Stomach (tissue), 9 donors: Measurements from ENCODE around the gene EEFSEC. TPM values are rescaled to one million over a fixed set of nuclear protein-coding genes. Genes with fewer than 3 reads are reported as not detected.

Experiments
- DNase-seq, 2 donors: peaks; one replicate each; pipeline versions ENCODE4 v3.0.0 to v3.0.0-alpha.2; 2013 to 2019
- H3K27ac ChIP-seq, 5 donors: fragments of 200-600 bp in 4 of 5; sonication (generic) in 4 of 5; one replicate each; pipeline ENCODE4 v1.5.1; 2013 to 2019; ENCODE audit warnings: mild to moderate bottlenecking in 1 of 5, moderate library complexity in 1 of 5
- H3K27me3 ChIP-seq, 3 donors: fragments of 200-600 bp; sonication (generic); one replicate each; pipeline ENCODE4 v1.5.1; 2017 to 2019; ENCODE audit warnings: mixed run types in 1 of 3
- H3K36me3 ChIP-seq, 4 donors: fragments of 200-600 bp; sonication (generic); 1 replicate in 3 of 4; 2 replicates in 1 of 4; pipeline ENCODE4 v1.5.1; 2016 to 2019
- H3K4me1 ChIP-seq, 4 donors: fragments of 200-600 bp; sonication (generic); one replicate each; pipeline ENCODE4 v1.5.1; 2016 to 2019
- H3K4me3 ChIP-seq, 4 donors: fragments of 200-600 bp; sonication (generic) in 3 of 4; one replicate each; pipeline ENCODE4 v1.5.1; 2016 to 2019; ENCODE audit warnings: mild to moderate bottlenecking in 1 of 4
- H3K9me3 ChIP-seq, 4 donors: fragments of 200-600 bp; sonication (generic); one replicate each; pipeline ENCODE4 v1.5.1; 2016 to 2019
- EP300 ChIP-seq: sonication (generic); formaldehyde crosslinking; IDR thresholded peaks from one replicate; pipeline ENCODE4 v1.6.1; 2017; ENCODE audit warnings: antibody characterized with exemption
- POLR2A ChIP-seq, 4 donors: fragments of 450-650 bp; IDR thresholded peaks; one replicate each; pipeline ENCODE4 v1.6.1; 2016; ENCODE audit warnings: antibody characterized with exemption in 4 of 4, control low read depth in 2 of 4, mild to moderate bottlenecking in 1 of 4, moderate library complexity in 1 of 4
- POLR2AphosphoS5 ChIP-seq, 3 donors: sonication (generic); formaldehyde crosslinking; IDR thresholded peaks; one replicate each; pipeline ENCODE4 v1.6.1; 2016; ENCODE audit warnings: antibody characterized with exemption in 3 of 3
- WGBS, 5 donors: extraction: QIAGEN DNeasy Blood & Tissue Kit in 3 of 5; methylation state at CpG; one replicate each; pipeline versions ENCODE4 v1.1.5 to v1.1.7; 2013 to 2018; 5-methylcytosine and 5-hydroxymethylcytosine counted together
- intact Hi-C: fragments of 100-400 bp; cut with DNase I; formaldehyde crosslinking; loops from one replicate; pipeline ENCODE4 v1.15.1; 2023; ENCODE audit warnings: low total_unique reads
- polyA plus RNA-seq, 3 donors: library from polyadenylated mRNA; stranded (reverse); fragments of 200-250 nt; gene quantifications; one replicate each; pipeline ENCODE4 v1.2.3, GENCODE V29; 2013
- total RNA-seq, 5 donors: library from RNA; depleted of rRNA; stranded (reverse); fragments of >200 nt; gene quantifications; one replicate each; pipeline versions ENCODE4 v1.1.0 to v1.2.3, GENCODE V29; 2014 to 2016
- TF ChIP-seq, protein P1 (sequence below), 7 experiments: fragments of 450-650 bp in 4 of 7; fragments of 200-600 bp in 3 of 7; sonication (generic) in 3 of 7; IDR thresholded peaks; one replicate each; pipeline ENCODE4 v1.5.1; 2016 to 2019; ENCODE audit warnings: antibody characterized with exemption in 7 of 7, control low read depth in 2 of 7, mild to moderate bottlenecking in 1 of 7
- donor health status: healthy with polysubstance abuse.
- donor health status: Bipolar disorder and iron deficiency.
- donor health status: healthy.

Gene EEFSEC
- total and polyA plus RNA-seq, 8 donors = 5.0 to 39.1 (median 13.2) TPM

DNA sequence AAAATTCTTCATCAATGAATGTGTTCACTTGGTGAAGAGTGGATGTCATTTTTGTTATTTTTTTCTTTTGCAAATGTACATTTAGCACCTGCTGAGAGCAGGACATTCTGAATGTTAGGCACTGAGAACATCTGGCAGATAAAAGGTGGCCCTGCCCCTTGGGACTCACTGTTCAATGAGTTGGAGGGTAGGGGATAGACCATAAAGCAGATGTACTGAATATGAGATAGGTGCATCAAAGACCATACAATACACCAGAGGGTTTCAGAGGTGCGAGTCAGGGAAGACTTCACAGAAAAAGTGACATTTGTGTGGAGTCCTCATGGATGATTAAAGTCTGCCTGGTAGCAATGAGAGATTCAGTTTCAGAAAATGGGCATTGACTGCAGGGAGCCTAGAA lies 34.2 kb downstream of the EEFSEC start:
- DNase-seq = no peak
- H3K4me3 ChIP-seq = no peak overlapping the region
- WGBS, 5 donors = 91 to 100% (median 97%) methylated on average over 1 of the region's 1 CpG

DNA sequence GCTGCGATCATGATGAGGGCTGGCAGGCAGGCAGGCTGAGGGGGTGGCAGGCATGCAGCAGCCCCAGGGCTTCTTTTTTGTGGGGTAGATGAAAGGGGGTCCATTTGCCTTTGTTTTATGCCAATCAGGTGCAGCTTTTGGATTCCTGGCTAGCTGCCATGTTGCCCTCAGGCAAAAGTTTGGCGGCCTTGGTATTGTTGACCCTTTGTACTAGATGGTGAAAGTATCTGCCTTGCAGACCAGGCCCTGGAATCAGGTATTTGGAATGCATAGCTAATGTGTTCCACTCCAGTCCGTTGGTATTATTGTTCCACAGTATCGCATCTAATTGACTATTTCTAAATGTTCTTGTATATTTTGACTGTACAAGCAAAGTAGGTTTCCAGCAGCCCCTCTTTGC lies 35.0 kb downstream of the EEFSEC start:
- 84 to 92% (median 89%) methylated on average over 4 of the region's 4 CpGs for whole genome bisulfite sequencing, 5 donors
- intact Hi-C loops = no loop called here
- Histone ChIP-seq H3K4me1 (peaks cover 0 to 15% (median 0%) of the 10 kb centered on the region in 4 donors), H3K4me3 (no peak overlapping the region), H3K27me3 (no peaks in the 10 kb centered on the region), H3K9me3 (no peaks in the 10 kb centered on the region), H3K36me3 (no peaks in the 10 kb centered on the region), H3K27ac (no peak overlapping the region)
- DNase-seq = no peak
- TF ChIP-seq, protein P1, sequence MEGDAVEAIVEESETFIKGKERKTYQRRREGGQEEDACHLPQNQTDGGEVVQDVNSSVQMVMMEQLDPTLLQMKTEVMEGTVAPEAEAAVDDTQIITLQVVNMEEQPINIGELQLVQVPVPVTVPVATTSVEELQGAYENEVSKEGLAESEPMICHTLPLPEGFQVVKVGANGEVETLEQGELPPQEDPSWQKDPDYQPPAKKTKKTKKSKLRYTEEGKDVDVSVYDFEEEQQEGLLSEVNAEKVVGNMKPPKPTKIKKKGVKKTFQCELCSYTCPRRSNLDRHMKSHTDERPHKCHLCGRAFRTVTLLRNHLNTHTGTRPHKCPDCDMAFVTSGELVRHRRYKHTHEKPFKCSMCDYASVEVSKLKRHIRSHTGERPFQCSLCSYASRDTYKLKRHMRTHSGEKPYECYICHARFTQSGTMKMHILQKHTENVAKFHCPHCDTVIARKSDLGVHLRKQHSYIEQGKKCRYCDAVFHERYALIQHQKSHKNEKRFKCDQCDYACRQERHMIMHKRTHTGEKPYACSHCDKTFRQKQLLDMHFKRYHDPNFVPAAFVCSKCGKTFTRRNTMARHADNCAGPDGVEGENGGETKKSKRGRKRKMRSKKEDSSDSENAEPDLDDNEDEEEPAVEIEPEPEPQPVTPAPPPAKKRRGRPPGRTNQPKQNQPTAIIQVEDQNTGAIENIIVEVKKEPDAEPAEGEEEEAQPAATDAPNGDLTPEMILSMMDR (IDR thresholded peaks at IDR 0.05) = no peak
- TF ChIP-seq POLR2A (IDR thresholded peaks at IDR 0.05) = no peak
- no peak for TF ChIP-seq EP300
- no peak for TF ChIP-seq POLR2AphosphoS5 (IDR thresholded peaks at IDR 0.05)

More for the DNA sequence above, 34.2 kb downstream of the EEFSEC start:
- intact Hi-C loops = no loop called here
- Histone ChIP-seq H3K36me3 (no peaks in the 10 kb centered on the region), H3K4me1 (peaks cover 0 to 11% (median 0%) of the 10 kb centered on the region in 4 donors), H3K27me3 (no peaks in the 10 kb centered on the region), H3K27ac (no peak overlapping the region), H3K9me3 (no peaks in the 10 kb centered on the region)
- TF ChIP-seq POLR2A (IDR thresholded peaks at IDR 0.05) = no peak
- TF ChIP-seq POLR2AphosphoS5 (IDR thresholded peaks at IDR 0.05) = no peak
- TF ChIP-seq EP300 = no peak
- TF ChIP-seq, protein P1 (IDR thresholded peaks at IDR 0.05) = no peak

DNA sequence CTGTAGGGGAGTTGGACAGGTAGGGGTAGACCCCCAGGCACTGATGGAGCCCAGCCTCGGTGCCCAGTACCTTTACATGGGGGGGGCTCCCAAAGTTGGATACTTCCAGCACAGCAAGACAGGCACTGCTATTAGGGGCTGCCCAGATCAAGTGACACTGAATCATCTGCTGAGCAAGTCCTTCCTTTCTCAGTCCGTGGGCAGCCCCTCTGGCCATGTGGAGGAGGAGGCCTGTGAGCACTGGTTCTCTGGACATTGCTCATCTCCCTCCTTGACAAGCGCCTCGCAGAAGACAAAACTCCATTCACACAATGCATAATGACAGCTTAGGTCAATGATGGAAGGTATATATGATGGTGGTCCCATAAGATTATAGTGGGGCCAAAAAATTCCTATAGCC lies 35.7 kb downstream of the EEFSEC start:
- TF ChIP-seq POLR2AphosphoS5 (IDR thresholded peaks at IDR 0.05) (no peak), EP300 (no peak), POLR2A (IDR thresholded peaks at IDR 0.05) (no peak)
- TF ChIP-seq, protein P1 (IDR thresholded peaks at IDR 0.05) = no peak
- H3K4me1 ChIP-seq = peaks cover 0 to 21% (median 2%) of the 10 kb centered on the region in 4 donors
- WGBS, 5 donors = 85 to 96% (median 89%) methylated on average over 4 of the region's 4 CpGs
- DNase-seq = no peak
- H3K9me3 ChIP-seq = no peaks in the 10 kb centered on the region
- intact Hi-C loops = no loop called here
- H3K27ac ChIP-seq = no peak overlapping the region
- no peaks in the 10 kb centered on the region for H3K27me3 ChIP-seq
- H3K4me3 ChIP-seq = no peak overlapping the region
- no peaks in the 10 kb centered on the region for H3K36me3 ChIP-seq

DNA sequence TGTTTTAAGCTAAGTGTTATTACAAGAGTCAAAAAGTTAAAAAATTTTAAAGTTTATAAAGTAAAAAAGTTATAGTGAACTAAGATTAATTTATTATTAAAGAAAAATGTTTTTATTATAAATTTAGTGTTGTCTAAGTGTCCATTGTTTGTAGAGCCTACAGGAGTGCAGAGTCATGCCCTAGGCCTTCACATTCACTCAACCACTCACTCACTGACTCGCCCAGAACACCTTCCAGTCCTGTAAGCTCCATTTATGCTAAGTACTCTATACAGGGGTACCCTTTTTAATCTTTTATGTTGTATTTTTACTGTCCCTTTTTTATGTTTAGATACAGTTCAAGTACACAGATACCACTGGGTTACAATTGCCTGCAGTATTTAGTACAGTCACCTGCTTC lies 37.2 kb downstream of the EEFSEC start:
- H3K36me3 ChIP-seq = no peaks in the 10 kb centered on the region
- H3K27me3 ChIP-seq = no peaks in the 10 kb centered on the region
- no peak for TF ChIP-seq POLR2A (IDR thresholded peaks at IDR 0.05)
- TF ChIP-seq, protein P1 (IDR thresholded peaks at IDR 0.05) = no peak
- TF ChIP-seq POLR2AphosphoS5 (IDR thresholded peaks at IDR 0.05) = no peak
- TF ChIP-seq EP300 = no peak
- WGBS, 5 donors = 0 to 91% (median 31%) methylated on average over 1 of the region's 1 CpG
- peaks cover 0 to 37% (median 10%) of the 10 kb centered on the region in 4 donors for H3K4me1 ChIP-seq
- H3K9me3 ChIP-seq = no peaks in the 10 kb centered on the region
- no peak overlapping the region for H3K4me3 ChIP-seq
- no peak overlapping the region for H3K27ac ChIP-seq
- intact Hi-C loops = no loop called here
- no peak for DNase-seq
